ENCODE measurements around the gene PDCD1. TPM values are rescaled to one million over a fixed set of nuclear protein-coding genes. Genes with fewer than 3 reads are reported as not detected.
"Not testable (repeated sequence)": the region's sequence is repeated elsewhere in the genome, so short reads cannot be mapped to it uniquely, and the experiment has no call there.

The PDCD1 gene
- total and polyA plus RNA-seq, 10 of the 15 experiments (the other 5 are each of a cell fraction or from before 2014, with no cell fraction given), result 0.62 to 6.4 (median 2.9) TPM; not detected in 2

GRCh38 chr2:241817821-241818215 is 40.9 kb downstream of the PDCD1 start:
- H4K20me1 ChIP-seq (ENCODE audit: control insufficient read depth, insufficient read depth); H2AFZ ChIP-seq (ENCODE audit: control insufficient read depth, low read depth, low read length); H3K36me3 ChIP-seq (ENCODE audit: control insufficient read depth in 2 of 2, insufficient read depth in 2 of 2, low read length in 1 of 2); in situ Hi-C loops (cut with MboI); H3K79me2 ChIP-seq (ENCODE audit: control insufficient read depth, insufficient read depth, low read length); ATAC-seq; BruUV-seq (replicated peaks); RAD21 ChIA-PET (ENCODE audit: unreplicated experiment); intact Hi-C loops (cut with micrococcal nuclease; ENCODE audit: unreplicated experiment); CTCF ChIA-PET; H3K9ac ChIP-seq (ENCODE audit: control insufficient read depth, insufficient read depth, low read length); FAIRE-seq; H3K4me2 ChIP-seq (ENCODE audit: control insufficient read depth, insufficient read depth); H3K9me3 ChIP-seq (replicated peaks; ENCODE audit: control insufficient read depth, insufficient read depth, low read length); H3K27me3 ChIP-seq (replicated peaks in 1 of 2; ENCODE audit: control insufficient read depth in 2 of 2, insufficient read depth in 2 of 2, low read length in 1 of 2); H3K4me3 ChIP-seq; H3K27ac ChIP-seq (ENCODE audit: control insufficient read depth, insufficient read depth); H3K4me1 ChIP-seq (ENCODE audit: control insufficient read depth, insufficient read depth, low read length); DNase-seq (ENCODE audit: low read depth, low spot score): not testable (repeated sequence)
- SMC1A ChIA-PET (ENCODE audit: uncharacterized antibody, unreplicated experiment), result interaction anchor here (0.9 kb wide), 1 partner anchor 85 kb away, joined by 4 read pairs; no protein-coding TSS in a partner anchor
- POLR2A ChIA-PET, result interaction anchor here (1.0 kb wide), 1 partner anchor 51 kb away, joined by 3 read pairs; no protein-coding TSS in a partner anchor
- WGBS (ENCODE audit: insufficient coverage, insufficient replicate concordance, low lambda C conversion rate, missing lambda C conversion rate), result 68% methylated on average over 9 of the region's 10 CpGs
- 0 out of 2 replicates have a peak, but pooled peaks have one; percentile 2 for TF ChIP-seq POLR2A (IDR thresholded peaks at IDR 0.05; ENCODE audit: low read depth, low read length)

GRCh38 chr2:241817126-241817820 is 41.4 kb downstream of the PDCD1 start:
- H3K27ac ChIP-seq (ENCODE audit: control insufficient read depth, insufficient read depth), result no peak overlapping the region
- H3K4me2 ChIP-seq (ENCODE audit: control insufficient read depth, insufficient read depth), result peak overlapping the region; percentile 54
- RAD21 ChIA-PET (ENCODE audit: unreplicated experiment), result no interaction called here
- H3K9me3 ChIP-seq (replicated peaks; ENCODE audit: control insufficient read depth, insufficient read depth, low read length), result no peaks in the 10 kb centered on the region; the same call in 2 of the 3 replicates
- no peak overlapping the region for H3K4me3 ChIP-seq
- ATAC-seq (peak; percentile 13; the same call in 1 of the 3 replicates), DNase-seq (ENCODE audit: low read depth, low spot score) (no peak), FAIRE-seq (peak; percentile 18)
- no peaks in the 10 kb centered on the region for H3K27me3 ChIP-seq (replicated peaks in 1 of 2; ENCODE audit: control insufficient read depth in 2 of 2, insufficient read depth in 2 of 2, low read length in 1 of 2)
- no peaks in the 10 kb centered on the region for H3K36me3 ChIP-seq (ENCODE audit: control insufficient read depth in 2 of 2, insufficient read depth in 2 of 2, low read length in 1 of 2)
- H2AFZ ChIP-seq (ENCODE audit: control insufficient read depth, low read depth, low read length), result peak overlapping the region; percentile 72
- BruUV-seq (replicated peaks), result no TSS peak
- in situ Hi-C loops (cut with MboI), result no loop called here
- no peak overlapping the region for H3K9ac ChIP-seq (ENCODE audit: control insufficient read depth, insufficient read depth, low read length)
- no peaks in the 10 kb centered on the region for H3K79me2 ChIP-seq (ENCODE audit: control insufficient read depth, insufficient read depth, low read length)
- TF ChIP-seq IKZF1 (conservative IDR thresholded peaks at IDR 0.05) (0 out of 2 replicates have a peak, but pooled peaks have one; percentile 29), EP300 (IDR thresholded peaks at IDR 0.05; ENCODE audit: borderline replicate concordance in 1 of 2, control insufficient read depth in 1 of 2, low read depth in 2 of 2, low read length in 2 of 2) (no peak), IKZF2 (IDR thresholded peaks at IDR 0.05) (0 out of 4 replicates have a peak, but pooled peaks of 1 of the 2 experiments have one; percentile 31), SPI1 (IDR thresholded peaks at IDR 0.05; ENCODE audit: borderline replicate concordance, insufficient read depth, low read depth, low read length) (peak; percentile 40; the same call in 1 of the 2 replicates), POLR2A (IDR thresholded peaks at IDR 0.05; ENCODE audit: low read depth, low read length) (0 out of 2 replicates have a peak, but pooled peaks have one; percentile 22)
- SMC1A ChIA-PET (ENCODE audit: uncharacterized antibody, unreplicated experiment), result interaction anchor here (0.9 kb wide), 1 partner anchor 84 kb away, joined by 4 read pairs; no protein-coding TSS in a partner anchor
- H3K4me1 ChIP-seq (ENCODE audit: control insufficient read depth, insufficient read depth, low read length), result peaks cover 7% of the 10 kb centered on the region
- no peaks in the 10 kb centered on the region for H4K20me1 ChIP-seq (ENCODE audit: control insufficient read depth, insufficient read depth)
- intact Hi-C loops (cut with micrococcal nuclease; ENCODE audit: unreplicated experiment), result no loop called here
- CTCF ChIA-PET, result no interaction called here
- POLR2A ChIA-PET, result interaction anchor here (0.6 to 1.0 kb wide), 2 partner anchors 52 to 1058 kb away, joined by 3 read pairs; no protein-coding TSS in a partner anchor
- WGBS (ENCODE audit: insufficient coverage, insufficient replicate concordance, low lambda C conversion rate, missing lambda C conversion rate), result 3% methylated on average over 16 of the region's 16 CpGs
